ENCODE measurements around the gene MKI67.

MKI67 gene

DNA sequence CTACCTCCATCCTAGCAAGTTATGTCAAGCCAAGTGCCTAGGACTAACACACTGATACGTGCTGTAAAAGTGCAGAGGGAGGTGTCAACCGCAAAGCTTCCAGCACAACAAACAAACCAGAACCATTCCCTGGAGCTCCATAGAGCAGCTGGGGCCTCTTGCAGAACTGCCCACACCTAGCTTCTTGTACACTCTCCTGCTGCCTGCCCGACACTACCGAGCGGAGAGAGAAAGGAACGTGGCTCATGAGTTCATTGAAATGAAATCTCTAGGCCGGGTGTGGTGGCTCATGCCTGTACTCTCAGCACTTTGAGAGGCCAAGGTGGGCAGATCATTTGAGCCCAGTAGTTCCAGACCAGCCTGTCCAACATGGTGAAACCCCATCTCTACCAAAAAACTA lies 73.5 kb downstream of the MKI67 start:
- DNase-seq (ENCODE audit: low read depth, low spot score), result no peak

- no peak for DNase-seq (ENCODE audit: low read depth, low spot score)
Observed at GRCh38 chr10:128051548-128051947, 74.7 kb downstream of the MKI67 start.

DNA sequence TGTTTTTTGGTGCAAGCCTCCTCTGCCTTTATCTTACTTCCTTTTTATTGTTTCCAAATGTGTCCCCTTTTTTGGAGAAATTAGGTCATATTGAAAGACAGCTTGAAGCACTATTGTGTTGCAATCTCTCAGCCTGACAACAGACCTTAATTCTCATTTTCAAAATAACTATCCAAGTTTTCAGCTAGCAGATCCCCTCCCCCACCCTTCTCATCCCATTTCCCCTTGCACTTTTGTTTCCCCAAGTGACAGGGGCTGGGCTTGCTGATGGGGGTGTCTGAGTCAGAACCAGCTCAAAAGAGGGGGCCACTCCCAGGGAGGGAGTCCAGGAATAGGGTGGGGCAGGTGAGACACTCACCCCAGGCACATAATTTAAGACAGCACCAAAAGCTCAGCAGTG lies 75.3 kb downstream of the MKI67 start:
- DNase-seq (ENCODE audit: low read depth, low spot score), result no peak

GRCh38 chr10:128050121-128050516 lies 76.1 kb downstream of the MKI67 start:
- DNase-seq (ENCODE audit: low read depth, low spot score), result no peak

GRCh38 chr10:128049226-128050120 lies 76.8 kb downstream of the MKI67 start:
- no peak for DNase-seq (ENCODE audit: low read depth, low spot score)

DNA sequence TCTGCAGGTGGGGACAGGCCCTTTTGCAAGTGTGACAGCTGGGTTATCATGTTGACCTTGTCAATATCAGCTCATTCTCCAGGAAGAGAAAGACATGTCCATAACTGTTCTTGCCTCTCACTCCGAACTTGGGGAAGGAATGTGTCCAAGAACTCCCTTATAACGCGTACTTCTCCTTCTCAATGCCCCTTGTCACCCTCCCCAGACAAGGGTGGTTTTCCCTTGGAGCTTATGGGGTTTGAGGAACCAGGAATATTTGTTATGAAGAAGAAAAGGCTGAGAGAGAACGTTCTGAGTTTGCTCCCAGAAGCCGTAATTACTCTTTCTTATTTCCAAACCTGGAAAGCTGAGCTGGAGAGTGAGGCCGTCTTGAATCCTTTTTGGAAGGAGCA lies 77.4 kb downstream of the MKI67 start:
- no peak for DNase-seq (ENCODE audit: low read depth, low spot score)

DNA sequence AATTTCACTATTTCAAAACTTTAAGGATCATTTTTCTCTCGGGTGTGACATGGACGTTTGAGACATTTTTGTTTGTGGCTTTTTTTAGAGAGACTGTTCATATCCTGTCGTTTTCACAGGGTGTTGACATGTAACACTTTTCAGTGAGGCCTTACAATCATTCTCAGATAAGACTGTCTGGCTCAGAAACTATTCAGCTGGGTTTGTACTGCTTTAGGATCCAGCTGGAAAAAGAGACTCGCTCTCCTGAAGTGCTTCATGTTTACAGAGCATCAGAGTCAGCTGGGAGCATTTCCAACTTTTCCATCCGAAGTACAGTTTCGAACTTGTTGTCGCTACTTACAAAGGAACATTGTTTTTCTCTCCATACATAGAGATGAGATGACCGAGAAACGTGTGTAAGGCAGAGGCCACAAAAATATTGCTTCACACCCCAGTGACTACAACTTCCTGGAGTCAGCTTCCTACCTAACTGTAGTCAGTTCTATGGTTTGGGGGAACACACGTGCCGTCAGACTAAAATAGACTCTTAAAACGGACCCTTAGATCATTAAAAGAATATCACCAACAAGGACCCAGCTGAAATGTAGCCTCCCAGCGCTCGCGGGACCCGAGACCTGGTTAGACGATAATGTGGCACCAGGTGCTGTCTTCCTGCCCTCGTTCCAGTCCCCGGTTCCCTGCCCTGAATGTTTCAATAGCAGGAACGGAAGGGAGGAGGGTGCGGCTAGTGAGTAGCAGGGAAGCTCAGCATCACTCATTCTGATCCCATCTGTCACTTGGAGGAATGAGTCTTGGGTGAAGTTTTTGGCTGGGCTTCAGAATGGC lies 78.0 kb downstream of the MKI67 start:
- DNase-seq (ENCODE audit: low read depth, low spot score), result no peak

GRCh38 chr10:128047351-128047750 lies 78.9 kb downstream of the MKI67 start:
- DNase-seq (ENCODE audit: low read depth, low spot score), result no peak

GRCh38 chr10:128046953-128047290 lies 79.3 kb downstream of the MKI67 start:
- DNase-seq (ENCODE audit: low read depth, low spot score), result no peak

All from brain pericyte (primary cell).